PC-3 (cell line): ENCODE results near the gene CHI3L2.

Source experiments
- CTCF ChIP-seq: fragments of 300-600 bp; sonication (generic); conservative IDR thresholded peaks from 2 replicates; pipeline ENCODE4 v1.5.1; 2017; ENCODE audit warnings: antibody characterized with exemption, low read depth, mild to moderate bottlenecking, low read length
- EZH2phosphoT487 ChIP-seq: fragments of 300-600 bp; sonication (generic); IDR thresholded peaks from 2 replicates; pipeline ENCODE4 v1.6.1; 2018; ENCODE audit warnings: mild to moderate bottlenecking, antibody characterized with exemption, low read length, borderline replicate concordance

- TF ChIP-seq CTCF: no peak
- TF ChIP-seq EZH2phosphoT487: no peak
Measured at GRCh38 chr1:111220302-111220890, 7.1 kb upstream of the CHI3L2 start.
